K562 (cell line): ENCODE measurements around the gene CDYL. TPM values are rescaled to one million over a fixed set of nuclear protein-coding genes. Genes with fewer than 3 reads are reported as not detected.

Source experiments
- ATAC-seq: fragments of 200-7000 bp; cut with Tn5 transposase; 3 replicates; pipeline ENCODE4 v1.9.1; 2020; ENCODE audit warnings: moderate library complexity
- BruUV-seq: library from RNA; stranded (reverse); fragments of 400-500 nt; replicated peaks from 2 replicates; lab custom pipeline; 2021; lab: Mats Ljungman, UMichigan
- CTCF ChIA-PET: fragments of 300-600 bp; formaldehyde crosslinking; extraction: SDS; loops from one replicate; lab custom pipeline; 2021; ENCODE audit warnings: low intra/inter-chr PET ratio; lab: Yijun Ruan, JAX
- POLR2A ChIA-PET: fragments of 300-600, 350-650 bp; sonication (Branson Sonifier 250); formaldehyde crosslinking; extraction: SDS; loops from one replicate; lab custom pipeline; 2021; ENCODE audit warnings: antibody characterized with exemption, inconsistent platforms; lab: Yijun Ruan, JAX
- DNase-seq, 4 experiments: peaks; one replicate each; pipeline versions ENCODE4 v3.0.0 to v3.0.0-alpha.2; 2011 to 2018; ENCODE audit warnings: low spot score in 3 of 4, mixed read lengths in 3 of 4; ENCODE audit errors: extremely low read depth in 1 of 4
- FAIRE-seq: peaks from 2 replicates; lab custom pipeline; 2011; peaks lifted over from hg19 to GRCh38; lab: Jason Lieb, UNC
- H2AFZ ChIP-seq: 2 replicates; pipeline ENCODE4 v1.6.0; 2011; ENCODE audit warnings: low read depth, low read length, control low read depth, inconsistent platforms
- H3K27ac ChIP-seq: fragments of 200-600 bp; 3 replicates; pipeline ENCODE4 v1.8.0; 2011; ENCODE audit warnings: low read depth, mild to moderate bottlenecking, control low read depth, inconsistent platforms, low read length, moderate library complexity, mixed read lengths; ENCODE audit errors: extremely low read depth
- H3K27me3 ChIP-seq, 2 experiments: fragments of 300-600 bp in 1 of 2; 2 replicates in 1 of 2; 3 replicates in 1 of 2; pipeline versions ENCODE4 v1.6.0 to v1.8.0; 2011; ENCODE audit warnings: inconsistent platforms in 2 of 2, low read length in 2 of 2, mild to moderate bottlenecking in 1 of 2, mixed read lengths in 1 of 2, moderate library complexity in 1 of 2; ENCODE audit not compliant: control insufficient read depth in 2 of 2, insufficient read depth in 2 of 2
- H3K36me3 ChIP-seq: fragments of 300-600 bp; 3 replicates; pipeline ENCODE4 v1.8.0; 2011; ENCODE audit warnings: mild to moderate bottlenecking, low read length, inconsistent platforms; ENCODE audit not compliant: control insufficient read depth, insufficient read depth
- H3K4me1 ChIP-seq, 2 experiments: fragments of 200-600 bp in 1 of 2; replicated peaks in 1 of 2; 2 replicates in 1 of 2; 3 replicates in 1 of 2; pipeline versions ENCODE4 v1.5.1 to v1.8.0; 2011; ENCODE audit warnings: inconsistent platforms in 2 of 2, low read length in 2 of 2, mild to moderate bottlenecking in 1 of 2, mixed read lengths in 1 of 2, moderate library complexity in 1 of 2; ENCODE audit not compliant: control insufficient read depth in 2 of 2, insufficient read depth in 2 of 2
- H3K4me2 ChIP-seq: 2 replicates; pipeline ENCODE4 v1.6.1; 2011; ENCODE audit warnings: low read length, control low read depth, inconsistent platforms, mixed read lengths; ENCODE audit not compliant: insufficient read depth
- H3K4me3 ChIP-seq: fragments of 200-600 bp; sonication (generic), shearing (Covaris generic); 2 replicates; pipeline ENCODE4 v1.5.1; 2016; ENCODE audit warnings: control low read depth, inconsistent platforms
- H3K79me2 ChIP-seq: fragments of 200-600 bp; 3 replicates; pipeline ENCODE4 v1.8.0; 2011; ENCODE audit warnings: low read length, inconsistent platforms; ENCODE audit not compliant: control insufficient read depth, insufficient read depth
- H3K9ac ChIP-seq, 2 experiments: 2 replicates each; pipeline versions ENCODE4 v1.6.0 to v1.6.1; 2011; ENCODE audit warnings: low read depth in 2 of 2, low read length in 2 of 2, control low read depth in 1 of 2, inconsistent platforms in 1 of 2, mild to moderate bottlenecking in 1 of 2, mixed read lengths in 1 of 2; ENCODE audit not compliant: insufficient read depth in 1 of 2
- H3K9me1 ChIP-seq: one replicate; pipeline ENCODE4 v1.6.0; 2011; ENCODE audit warnings: inconsistent platforms, mild to moderate bottlenecking, low read length, moderate library complexity; ENCODE audit not compliant: control insufficient read depth, insufficient read depth
- H3K9me3 ChIP-seq: replicated peaks from 2 replicates; pipeline ENCODE4 v1.5.1; 2011; ENCODE audit warnings: low read depth, low read length, inconsistent platforms; ENCODE audit not compliant: control insufficient read depth, insufficient read depth
- H4K20me1 ChIP-seq: replicated peaks from 2 replicates; pipeline ENCODE4 v1.6.1; 2011; ENCODE audit warnings: low read length, inconsistent platforms, mixed read lengths; ENCODE audit not compliant: control insufficient read depth, insufficient read depth
- C11orf30 ChIP-seq: fragments of 450-650 bp; IDR thresholded peaks from 2 replicates; pipeline ENCODE4 v1.6.1; 2016; ENCODE audit warnings: low read depth, mild to moderate bottlenecking
- E2F6 ChIP-seq, 2 experiments: IDR thresholded peaks; 2 replicates each; pipeline ENCODE4 v1.6.1; 2011; ENCODE audit warnings: borderline replicate concordance in 1 of 2, control low read depth in 1 of 2, low read depth in 1 of 2, low read length in 1 of 2, mild to moderate bottlenecking in 1 of 2, mixed read lengths in 1 of 2, moderate library complexity in 1 of 2; ENCODE audit not compliant: insufficient read depth in 1 of 2, insufficient read length in 1 of 2, poor library complexity in 1 of 2, severe bottlenecking in 1 of 2; ENCODE audit errors: extremely low read depth in 1 of 2
- HDAC2 ChIP-seq: fragments of 450-650 bp; IDR thresholded peaks from 2 replicates; pipeline ENCODE4 v1.6.1; 2016; ENCODE audit warnings: mild to moderate bottlenecking
- L3MBTL2 ChIP-seq: fragments of 450-650 bp; IDR thresholded peaks from 2 replicates; pipeline ENCODE4 v1.6.1; 2016; ENCODE audit warnings: mild to moderate bottlenecking, moderate library complexity
- NCOA1 ChIP-seq: fragments of 450-650 bp; IDR thresholded peaks from 2 replicates; pipeline ENCODE4 v1.6.1; 2016; ENCODE audit warnings: low read depth
- RHOXF2B ChIP-seq: fragments of 250-450 bp; sonication (Bioruptor Pico); conservative IDR thresholded peaks from 2 replicates; pipeline ENCODE4 v1.5.1; 2021
- TOE1 ChIP-seq, 2 experiments: fragments of 450-650 bp in 1 of 2; sonication (generic) in 1 of 2; formaldehyde crosslinking in 1 of 2; IDR thresholded peaks; 2 replicates each; pipeline versions ENCODE4 v1.7.1 to v1.8.0; 2016 to 2022; ENCODE audit warnings: borderline replicate concordance in 2 of 2, mild to moderate bottlenecking in 2 of 2, antibody characterized with exemption in 1 of 2, inconsistent platforms in 1 of 2, low read depth in 1 of 2, missing genetic modification reagents in 1 of 2, moderate library complexity in 1 of 2
- ZNF23 ChIP-seq: fragments of 250-450 bp; sonication (Bioruptor Pico); IDR thresholded peaks from 2 replicates; pipeline ENCODE4 v1.4.0; 2020; ENCODE audit warnings: mild to moderate bottlenecking
- ZNF282 ChIP-seq: sonication (generic); formaldehyde crosslinking; IDR thresholded peaks from 2 replicates; pipeline ENCODE4 v1.8.1; 2023; ENCODE audit warnings: missing genetic modification reagents
- ZNF778 ChIP-seq: fragments of 450-650 bp; formaldehyde crosslinking; IDR thresholded peaks from 2 replicates; pipeline ENCODE4 v1.4.0; 2020; ENCODE audit warnings: mild to moderate bottlenecking, moderate library complexity
- WGBS: fragments of 100-300 bp; shearing (Covaris generic); methylation state at CpG from one replicate; pipeline ENCODE4 v1.1.6; 2016; ENCODE audit warnings: low coverage, mixed read lengths; ENCODE audit not compliant: insufficient coverage; ENCODE audit errors: missing lambda C conversion rate; 5-methylcytosine and 5-hydroxymethylcytosine counted together
- in situ Hi-C: fragments of 300-500 bp; cut with MboI; formaldehyde crosslinking; loops from 4 replicates; pipeline ENCODE4 v1.15.0; 2018; ENCODE audit warnings: inconsistent platforms, mixed read lengths
- intact Hi-C: fragments of 100-400 bp; cut with micrococcal nuclease; formaldehyde crosslinking; loops from 2 replicates; pipeline ENCODE4 v1.14.2; 2022
- polyA plus RNA-seq, 8 experiments: library from polyadenylated mRNA; depleted of rRNA in 4 of 8; stranded (reverse) in 5 of 8; unstranded in 3 of 8; fragments of >200 nt; fragmentation: Nextera tagmentation in 2 of 8; fragmentation: Illumina TruSeq in 1 of 8; extraction: Ambion mirVana in 2 of 8; extraction: Trizol in 1 of 8; gene quantifications; 2 replicates each; pipeline versions ENCODE4 v1.2.1 to v1.2.3, GENCODE V29; 2011 to 2014; ENCODE audit warnings: inconsistent platforms in 1 of 8, missing spikeins in 1 of 8
- total RNA-seq, 7 experiments: library from RNA; depleted of rRNA in 6 of 7; stranded (reverse); fragments of >200 nt in 6 of 7; fragmentation: Illumina TruSeq in 2 of 7; extraction: Trizol in 2 of 7; gene quantifications; 2 replicates each; pipeline versions ENCODE4 v1.2.1 to v1.2.3, GENCODE V29; 2011 to 2021; ENCODE audit warnings: low replicate concordance in 1 of 7

CDYL gene
- total and polyA plus RNA-seq, 9 of the 15 experiments (the other 6 are each of a cell fraction or from before 2014, with no cell fraction given), result 8.1 to 45.8 (median 40.8) TPM

DNA sequence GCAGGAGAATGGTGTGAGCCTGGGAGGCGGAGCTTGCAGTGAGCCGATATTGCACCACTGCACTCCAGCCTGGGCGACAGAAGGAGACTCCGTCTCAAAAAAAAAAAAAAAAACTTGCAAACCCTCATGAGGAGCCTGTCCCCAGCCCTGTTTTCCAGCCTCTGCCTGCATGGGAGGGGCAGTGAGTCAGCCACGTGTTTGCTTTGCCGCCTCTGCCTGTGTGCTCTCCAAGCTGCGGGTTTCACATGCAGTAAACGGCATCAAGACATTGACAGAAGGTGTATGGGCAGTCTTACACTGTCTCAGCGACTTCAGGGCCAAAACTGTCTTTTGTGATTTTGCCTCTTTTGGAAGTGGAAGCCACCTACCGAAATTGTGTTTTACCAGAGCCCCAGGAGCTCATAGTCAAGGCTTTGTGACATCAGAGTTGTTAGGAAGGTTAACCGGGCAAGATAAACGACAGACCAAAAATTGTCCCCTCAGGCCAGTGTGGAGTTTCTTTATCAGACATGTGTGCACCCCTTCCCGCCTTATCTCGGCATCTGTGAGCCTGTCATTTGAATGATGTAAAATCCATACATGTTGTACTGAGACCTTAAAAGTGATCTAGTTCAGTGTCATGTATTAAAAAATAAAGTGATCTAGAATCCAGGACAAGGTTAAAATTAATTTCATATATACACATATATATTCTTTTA, 174.8 kb downstream of the CDYL start:
- CTCF ChIA-PET, result no interaction called here
- no peak for DNase-seq
- in situ Hi-C loops, result no loop called here
- TF ChIP-seq RHOXF2B (no peak), HDAC2 (no peak), TOE1 (IDR thresholded peaks at IDR 0.05; ENCODE audit: borderline replicate concordance) (no peak), TOE1 (CRISPR knock-in tag; IDR thresholded peaks at IDR 0.05; ENCODE audit: borderline replicate concordance, low read depth) (no peak), ZNF282 (CRISPR knock-in tag) (no peak), C11orf30 (no peak), ZNF23 (CRISPR knock-in tag) (no peak), E2F6 (IDR thresholded peaks at IDR 0.05; ENCODE audit: borderline replicate concordance in 1 of 2, extremely low read depth in 1 of 2, insufficient read depth in 1 of 2, insufficient read length in 1 of 2, low read depth in 1 of 2, low read length in 1 of 2, poor library complexity in 1 of 2, severe bottlenecking in 1 of 2) (peak; percentile 43 to 89), NCOA1 (no peak), ZNF778 (CRISPR knock-in tag) (no peak), L3MBTL2 (peak; percentile 53; the same call in 1 of the 2 replicates)

More for the DNA sequence above, 174.8 kb downstream of the CDYL start:
- Histone ChIP-seq H2AFZ (no peak overlapping the region), H3K9me1 (no peaks in the 10 kb centered on the region), H3K36me3 (peaks cover 38% of the 10 kb centered on the region; the same call in 2 of the 3 replicates), H4K20me1 (no peaks in the 10 kb centered on the region), H3K27me3 (no peaks in the 10 kb centered on the region), H3K79me2 (no peaks in the 10 kb centered on the region), H3K4me1 (peaks cover 0 to 3% of the 10 kb centered on the region in 2 experiments; a peak in 1 of 5 replicates), H3K4me3 (no peak overlapping the region), H3K9ac (no peak overlapping the region), H3K4me2 (no peak overlapping the region), H3K9me3 (no peaks in the 10 kb centered on the region), H3K27ac (no peak overlapping the region)
- intact Hi-C loops, result no loop called here
- ATAC-seq (0 out of 3 replicates have a peak, but pooled peaks have one; percentile 40), FAIRE-seq (no peak)
- POLR2A ChIA-PET, result interaction anchor here (0.6 kb wide), 1 partner anchor 900 kb away, joined by 3 read pairs; no protein-coding TSS in a partner anchor
- 70% methylated on average over 10 of the region's 14 CpGs for WGBS
- BruUV-seq, result no TSS peak
